Smooth muscle cell (in vitro differentiated cells): Measurements from ENCODE around the gene HAUS3. TPM values are rescaled to one million over a fixed set of nuclear protein-coding genes. Genes with fewer than 3 reads are reported as not detected.

Experiments
- DNase-seq: peaks from one replicate; lab custom pipeline; 2025; ENCODE audit not compliant: unreplicated experiment; lab: John Stamatoyannopoulos, UW
- H2AFZ ChIP-seq: fragments of 200-600 bp; sonication (generic); 2 replicates; pipeline ENCODE4 v1.6.0; 2016; ENCODE audit warnings: antibody characterized with exemption, low read depth, mild to moderate bottlenecking
- H3F3A ChIP-seq: fragments of 200-600 bp; sonication (generic); 2 replicates; pipeline ENCODE4 v1.6.0; 2017; ENCODE audit warnings: antibody characterized with exemption, low read depth
- H3K27ac ChIP-seq: fragments of 200-600 bp; sonication (generic); 2 replicates; pipeline ENCODE4 v1.5.1; 2016; ENCODE audit warnings: low read depth, mild to moderate bottlenecking
- H3K27me3 ChIP-seq: fragments of 200-600 bp; sonication (generic); 2 replicates; pipeline ENCODE4 v1.6.1; 2016; ENCODE audit warnings: low read depth, mild to moderate bottlenecking
- H3K36me3 ChIP-seq: fragments of 200-600 bp; sonication (generic); 2 replicates; pipeline ENCODE4 v1.5.1; 2016; ENCODE audit warnings: low read depth
- H3K4me1 ChIP-seq: fragments of 200-600 bp; sonication (generic); 2 replicates; pipeline ENCODE4 v1.5.1; 2016; ENCODE audit warnings: low read depth
- H3K4me2 ChIP-seq: fragments of 200-600 bp; sonication (generic); 2 replicates; pipeline ENCODE4 v1.6.0; 2016; ENCODE audit warnings: mild to moderate bottlenecking
- H3K4me3 ChIP-seq: fragments of 200-600 bp; sonication (generic); 2 replicates; pipeline ENCODE4 v1.5.1; 2016; ENCODE audit warnings: mild to moderate bottlenecking
- H3K79me2 ChIP-seq: fragments of 200-600 bp; sonication (generic); 2 replicates; pipeline ENCODE4 v1.6.0; 2016; ENCODE audit warnings: low read depth, mild to moderate bottlenecking
- H3K9ac ChIP-seq: fragments of 200-600 bp; sonication (generic); 2 replicates; pipeline ENCODE4 v1.6.0; 2016; ENCODE audit warnings: low read depth
- H3K9me3 ChIP-seq: fragments of 200-600 bp; sonication (generic); replicated peaks from 2 replicates; pipeline ENCODE4 v1.5.1; 2016; ENCODE audit warnings: low read depth
- H4K20me1 ChIP-seq: fragments of 200-600 bp; sonication (generic); 2 replicates; pipeline ENCODE4 v1.6.0; 2016; ENCODE audit warnings: low read depth
- CTCF ChIP-seq: fragments of 200-600 bp; sonication (generic); IDR thresholded peaks from 2 replicates; pipeline ENCODE4 v1.5.1; 2017; ENCODE audit warnings: borderline replicate concordance, mild to moderate bottlenecking, antibody characterized with exemption; ENCODE audit not compliant: insufficient read depth, poor library complexity, severe bottlenecking
- WGBS: methylation state at CpG from one replicate; pipeline ENCODE4 v1.1.7; 2016; ENCODE audit warnings: low lambda C conversion rate; 5-methylcytosine and 5-hydroxymethylcytosine counted together
- polyA plus RNA-seq: library from polyadenylated mRNA; unstranded; fragments of >200 nt; fragmentation: Nextera tagmentation; extraction: Ambion mirVana; gene quantifications from 2 replicates; pipeline ENCODE4 v1.2.1, GENCODE V29; 2016
- total RNA-seq: library from RNA; depleted of rRNA; stranded (reverse); fragments of >200 nt; gene quantifications from 2 replicates; pipeline ENCODE4 v1.2.3, GENCODE V29; 2014

The HAUS3 gene
- total and polyA plus RNA-seq, 2 experiments from 2014 or later = 13.4 to 16.2 TPM

DNA sequence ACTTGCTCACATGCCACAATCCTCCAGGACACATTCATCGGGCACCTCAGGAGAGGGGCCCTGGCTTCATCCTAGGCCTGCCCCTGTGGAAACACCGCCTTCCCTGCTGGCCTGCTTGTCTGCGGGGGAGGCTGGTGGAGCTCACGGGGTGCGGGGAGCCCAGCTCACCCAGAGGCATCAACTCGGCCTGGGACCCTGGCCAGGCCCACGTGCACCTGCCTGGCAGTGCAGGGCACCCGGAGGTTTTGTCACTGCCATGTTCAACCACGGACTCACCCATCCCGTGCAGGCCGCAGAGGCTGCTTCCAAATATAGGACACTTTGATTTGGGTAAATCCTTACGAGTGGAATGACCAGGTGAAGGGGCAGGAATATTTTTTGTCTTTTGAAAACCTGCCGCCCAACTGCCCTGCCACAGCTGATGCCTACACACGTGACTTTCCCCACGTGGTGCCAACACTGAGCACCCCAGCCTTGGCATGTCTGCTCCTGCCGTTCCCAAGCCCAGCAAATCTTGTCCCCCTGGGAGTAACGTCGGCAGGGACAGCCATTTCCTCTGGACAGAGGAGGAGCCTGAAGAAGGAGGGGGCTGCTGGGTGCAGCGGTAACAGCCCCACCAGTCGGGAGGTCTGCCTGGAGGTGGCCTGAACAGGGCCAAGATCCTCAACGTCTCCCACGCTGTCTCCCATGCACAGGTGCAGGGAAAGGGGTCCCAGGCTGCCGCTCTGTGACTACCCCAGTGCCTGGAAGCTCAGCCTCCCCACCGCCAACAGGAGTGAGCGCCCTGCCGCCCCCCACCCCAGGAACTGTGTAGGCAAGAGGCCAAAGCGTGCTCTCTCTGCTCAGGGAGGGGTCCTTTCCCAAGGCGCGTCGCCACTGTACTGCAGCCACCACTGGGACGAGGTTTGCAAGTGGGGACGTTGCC, 11.5 kb upstream of the HAUS3 start:
- Histone ChIP-seq H3K9ac (no peak overlapping the region), H3F3A (no peaks in the 10 kb centered on the region), H3K79me2 (peaks cover 25% of the 10 kb centered on the region), H3K4me3 (no peak overlapping the region), H4K20me1 (peaks cover 100% of the 10 kb centered on the region), H3K27ac (no peak overlapping the region), H2AFZ (no peak overlapping the region), H3K36me3 (no peaks in the 10 kb centered on the region), H3K4me2 (no peak overlapping the region), H3K9me3 (no peaks in the 10 kb centered on the region), H3K4me1 (no peaks in the 10 kb centered on the region), H3K27me3 (no peaks in the 10 kb centered on the region)
- TF ChIP-seq CTCF = no peak
- no peak for DNase-seq
- 97% methylated on average over 32 of the region's 32 CpGs for WGBS

- Histone ChIP-seq H2AFZ (no peak overlapping the region), H3K9me3 (no peaks in the 10 kb centered on the region), H3K79me2 (peaks cover 18% of the 10 kb centered on the region), H3K4me2 (no peak overlapping the region), H3K4me1 (no peaks in the 10 kb centered on the region), H3K4me3 (no peak overlapping the region), H4K20me1 (peaks cover 99% of the 10 kb centered on the region), H3K9ac (no peak overlapping the region), H3F3A (no peaks in the 10 kb centered on the region), H3K27me3 (no peaks in the 10 kb centered on the region), H3K36me3 (no peaks in the 10 kb centered on the region), H3K27ac (no peak overlapping the region)
- 94% methylated on average over 5 of the region's 12 CpGs for WGBS
- no peak for DNase-seq
- TF ChIP-seq CTCF = no peak
Observed at GRCh38 chr4:2252530-2253091, 10.7 kb upstream of the HAUS3 start.

DNA sequence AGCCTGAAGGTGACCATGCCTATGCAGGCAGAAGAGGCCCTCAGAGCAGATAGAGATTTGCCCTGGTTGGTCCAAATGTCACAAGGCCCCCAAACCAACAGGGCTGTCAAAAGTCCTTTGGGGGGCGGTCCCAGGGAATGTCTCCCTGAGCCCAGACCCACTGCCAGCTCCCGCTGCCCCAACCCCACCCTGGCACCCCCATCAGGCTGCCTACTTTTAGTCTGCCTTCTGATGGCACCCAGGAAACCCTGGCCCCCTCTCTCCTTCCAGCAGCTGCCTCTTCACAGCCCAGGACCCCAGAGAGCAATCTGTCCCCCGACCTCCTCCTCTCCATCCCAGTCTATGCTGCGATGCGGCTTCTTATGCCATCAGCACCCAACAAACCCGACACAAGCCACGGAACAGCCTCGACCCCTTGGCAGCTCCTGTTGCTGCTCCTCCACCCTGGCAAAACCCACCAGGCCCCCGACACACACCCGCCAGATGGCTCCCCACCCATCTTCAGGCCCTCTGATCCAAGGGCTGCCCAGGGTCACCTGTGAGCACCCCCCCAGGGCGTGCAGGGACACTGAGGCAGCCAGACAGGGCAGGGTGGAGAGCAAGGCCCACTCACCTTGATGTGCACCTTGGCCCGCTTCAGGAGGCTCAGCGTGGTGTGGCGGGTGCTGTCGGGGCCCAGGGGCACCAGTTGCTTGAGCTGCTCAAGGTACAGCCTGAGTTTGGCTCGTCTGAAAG, 10.0 kb upstream of the HAUS3 start:
- no peaks in the 10 kb centered on the region for H3K27me3 ChIP-seq
- H3K27ac ChIP-seq = no peak overlapping the region
- no peak overlapping the region for H3K4me2 ChIP-seq
- no peak for TF ChIP-seq CTCF
- H3K36me3 ChIP-seq = no peaks in the 10 kb centered on the region
- H3K4me1 ChIP-seq = no peaks in the 10 kb centered on the region
- no peak overlapping the region for H3K4me3 ChIP-seq
- DNase-seq = no peak
- no peaks in the 10 kb centered on the region for H3K9me3 ChIP-seq
- H3K79me2 ChIP-seq = peaks cover 12% of the 10 kb centered on the region
- H3F3A ChIP-seq = no peaks in the 10 kb centered on the region
- H4K20me1 ChIP-seq = peaks cover 93% of the 10 kb centered on the region
- WGBS = 97% methylated on average over 13 of the region's 16 CpGs
- H2AFZ ChIP-seq = no peak overlapping the region
- H3K9ac ChIP-seq = no peak overlapping the region
